Sciatic nerve (tissue), 2 donors: ENCODE data around the gene MED12L. TPM values are rescaled to one million over a fixed set of nuclear protein-coding genes. Genes with fewer than 3 reads are reported as not detected.

Source experiments
- ATAC-seq: fragments of 200-7000 bp; cut with Tn5 transposase; one replicate; pipeline ENCODE4 v1.9.1; 2020; ENCODE audit warnings: mild to moderate bottlenecking, moderate library complexity
- DNase-seq: peaks from one replicate; pipeline ENCODE4 v3.0.0-alpha.2; 2020; ENCODE audit warnings: low spot score
- intact Hi-C: fragments of 100-400 bp; cut with DNase I; formaldehyde crosslinking; loops from one replicate; pipeline ENCODE4 v1.14.2; 2022
- total RNA-seq: library from RNA; stranded (reverse); fragmentation: NEBNext Ultra II Directional; extraction: Animal tissue kit (Norgen Biotek cat#: 25700); gene quantifications from one replicate; pipeline ENCODE4 v1.2.1, GENCODE V29; 2021
- donor health status: DM: no; HTN: no; CAD: no.
- donor health status: DM: no; HTN: no; CAD: no.

The MED12L gene
- total RNA-seq, 1 donor from 2014 or later, result 4.8 TPM

GRCh38 chr3:151123827-151124226, 38.4 kb downstream of the MED12L start:
- ATAC-seq, result no peak
- no peak for DNase-seq
- intact Hi-C loops, result no loop called here

DNA sequence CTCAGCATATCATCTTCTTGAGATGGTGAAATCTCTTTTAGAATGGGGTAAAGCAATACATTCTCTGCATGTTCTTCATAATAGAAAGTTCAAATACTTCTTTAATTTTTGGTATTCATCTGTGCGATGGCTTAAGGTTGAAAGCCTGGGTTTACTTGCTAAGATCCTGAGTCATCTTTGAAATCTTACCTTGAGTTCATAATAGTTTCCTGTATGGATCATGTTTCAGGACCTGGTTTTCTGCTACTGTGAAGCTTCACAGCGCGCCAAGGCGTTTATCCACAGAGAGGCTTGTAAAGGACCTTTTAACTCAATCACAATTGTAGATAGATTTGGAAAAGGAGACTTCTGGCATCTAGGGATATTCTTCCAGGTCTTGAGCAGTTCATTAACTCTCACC, 39.0 kb downstream of the MED12L start:
- DNase-seq (no peak), ATAC-seq (no peak)
- intact Hi-C loops, result no loop called here

DNA sequence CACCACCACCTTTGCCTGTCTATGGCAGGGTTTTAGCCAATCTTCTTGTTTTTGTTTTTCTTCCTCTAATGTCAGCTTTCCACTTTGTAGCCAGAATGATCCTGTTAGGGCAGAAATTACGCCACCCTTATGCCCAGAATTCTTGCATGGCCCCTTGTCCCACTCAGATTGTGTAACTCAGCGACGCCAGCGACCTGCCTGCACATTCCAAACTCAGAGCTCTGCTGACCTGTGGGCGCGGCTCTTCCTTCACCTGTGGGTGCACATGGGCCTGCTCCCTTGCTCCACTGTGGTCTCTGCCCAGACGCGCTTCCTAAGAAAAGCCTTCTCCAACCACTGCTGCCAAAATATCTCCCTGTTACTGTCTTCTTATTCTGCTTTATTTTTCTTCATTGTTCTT, 45.0 kb downstream of the MED12L start:
- intact Hi-C loops, result no loop called here
- ATAC-seq (no peak), DNase-seq (no peak)

DNA sequence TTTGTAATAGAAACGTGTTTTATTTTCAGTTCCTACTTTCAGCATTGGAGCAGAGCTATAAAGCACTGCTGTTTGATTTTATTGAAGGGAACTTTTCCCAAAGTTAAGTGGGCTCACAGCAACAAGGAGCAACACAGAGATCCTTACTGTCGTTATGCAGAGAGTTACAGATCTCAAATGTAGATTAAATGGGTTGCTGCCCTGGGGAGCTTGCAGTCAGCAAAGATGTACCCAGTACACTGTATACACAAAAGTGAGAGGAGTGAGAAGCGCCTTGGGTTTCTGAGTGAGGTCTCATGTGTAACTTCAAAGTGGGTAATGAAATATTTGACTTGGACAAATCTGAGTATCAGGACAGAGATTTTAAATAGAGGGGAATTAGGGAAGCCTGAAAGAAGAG, 47.7 kb downstream of the MED12L start:
- DNase-seq (no peak), ATAC-seq (no peak)
- intact Hi-C loops, result no loop called here

DNA sequence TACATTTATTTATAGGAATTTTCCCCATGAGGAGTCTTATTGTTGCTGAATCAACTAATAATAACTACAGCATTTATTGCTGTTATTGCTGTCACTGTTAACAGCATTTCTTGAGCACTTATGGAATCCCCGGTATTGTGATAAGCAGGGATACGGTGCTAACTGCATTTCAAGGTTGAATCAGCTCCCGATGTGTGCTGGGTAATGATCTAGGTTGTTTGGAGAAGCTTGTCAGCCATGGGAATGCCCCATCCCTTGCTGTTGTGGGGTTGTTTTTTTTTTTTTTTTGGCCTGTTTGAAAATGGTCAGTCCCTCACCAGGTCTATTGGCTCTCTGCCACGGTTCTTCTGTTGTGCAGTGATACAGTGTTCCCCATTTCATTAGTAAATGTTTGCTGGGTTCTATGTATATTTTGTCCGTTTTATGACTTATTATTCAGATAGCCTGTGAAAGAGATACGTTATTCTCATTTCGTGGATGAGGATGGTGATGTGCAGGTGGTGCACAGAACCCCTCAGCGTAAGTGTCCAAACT, 48.5 kb downstream of the MED12L start:
- intact Hi-C loops, result no loop called here
- ATAC-seq (no peak), DNase-seq (no peak)

DNA sequence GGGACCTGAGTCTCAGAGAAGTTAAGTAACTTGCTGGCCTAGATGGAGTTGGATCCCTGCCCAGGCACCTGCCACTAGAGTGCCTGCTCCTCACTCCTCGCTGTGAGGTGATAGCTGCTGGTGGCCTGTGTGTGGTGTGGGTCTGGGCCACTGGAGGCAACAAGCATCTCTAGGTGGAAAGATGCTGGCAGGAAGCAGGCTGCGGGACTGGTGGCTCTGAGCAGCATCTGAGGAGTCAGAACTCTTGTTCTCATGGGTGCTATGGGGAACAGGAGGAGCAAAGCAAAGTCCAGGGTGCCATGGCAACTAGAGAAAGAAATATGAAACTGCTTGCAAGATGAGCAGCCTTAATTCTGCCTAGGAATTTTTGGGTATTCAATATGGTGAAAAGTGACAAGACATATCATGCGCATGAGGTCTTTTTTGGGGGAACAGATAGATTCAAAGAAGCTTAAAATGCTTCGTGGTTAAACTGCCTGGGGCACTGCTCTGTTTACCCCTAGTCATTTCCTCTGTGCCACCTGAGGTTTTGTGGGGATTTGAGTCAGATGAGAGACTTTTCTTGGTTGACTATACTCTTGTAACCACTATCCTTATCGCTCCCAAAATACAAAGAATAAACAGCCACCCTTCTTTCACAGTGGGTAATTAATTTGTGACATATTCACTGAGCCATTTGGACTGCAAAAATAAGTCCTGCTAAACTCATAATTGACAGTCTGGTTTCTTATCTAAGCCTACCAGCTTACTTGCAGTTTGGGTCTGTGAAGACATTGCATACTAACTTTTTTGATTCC, 50.3 kb downstream of the MED12L start:
- DNase-seq (no peak), ATAC-seq (no peak)
- intact Hi-C loops, result no loop called here

DNA sequence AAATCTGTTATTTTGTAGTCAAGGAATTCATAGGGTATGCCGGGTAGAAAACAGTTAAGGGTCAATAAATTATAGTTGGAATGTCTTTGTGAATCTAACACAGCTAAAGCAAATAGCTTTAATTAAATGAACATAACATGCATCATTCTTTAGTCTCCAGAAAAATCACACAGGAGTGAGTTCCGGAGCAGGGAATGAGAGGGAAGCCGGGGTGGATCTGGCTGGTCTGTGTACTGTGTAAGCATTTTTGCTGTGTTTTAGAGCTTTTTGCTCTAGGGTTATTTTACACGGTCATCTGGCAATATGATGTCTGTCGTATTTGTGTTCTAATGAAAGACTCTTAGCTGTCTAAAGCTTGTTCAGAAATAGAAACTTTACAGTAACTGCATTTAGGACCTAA, 57.5 kb downstream of the MED12L start:
- no peak for ATAC-seq
- intact Hi-C loops, result loop anchor here (10.0 kb wide), 2 partner anchors 358 to 418 kb away; no protein-coding TSS in a partner anchor
- DNase-seq, result no peak

DNA sequence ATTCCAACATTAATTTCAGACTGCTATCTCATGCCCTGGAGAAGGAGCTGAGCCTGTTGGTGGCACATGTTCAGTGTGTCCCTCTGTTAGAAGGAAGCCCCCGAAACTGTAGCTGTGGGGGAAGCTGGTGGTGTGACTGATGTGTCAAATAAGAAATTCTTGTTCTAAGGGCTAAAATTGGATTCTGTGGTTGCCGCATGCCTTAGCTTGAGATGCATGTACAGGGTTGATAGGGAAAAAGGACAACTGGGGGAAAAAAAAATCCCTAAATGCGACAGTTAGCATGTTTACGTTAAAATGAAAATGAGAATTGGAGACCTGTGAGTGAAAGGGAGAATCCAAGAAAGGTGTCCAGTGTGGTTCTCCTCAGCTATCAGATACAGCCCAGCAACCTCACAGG, 58.6 kb downstream of the MED12L start:
- ATAC-seq (no peak), DNase-seq (no peak)
- intact Hi-C loops, result loop anchor here (10.0 kb wide), 2 partner anchors 359 to 419 kb away; no protein-coding TSS in a partner anchor

DNA sequence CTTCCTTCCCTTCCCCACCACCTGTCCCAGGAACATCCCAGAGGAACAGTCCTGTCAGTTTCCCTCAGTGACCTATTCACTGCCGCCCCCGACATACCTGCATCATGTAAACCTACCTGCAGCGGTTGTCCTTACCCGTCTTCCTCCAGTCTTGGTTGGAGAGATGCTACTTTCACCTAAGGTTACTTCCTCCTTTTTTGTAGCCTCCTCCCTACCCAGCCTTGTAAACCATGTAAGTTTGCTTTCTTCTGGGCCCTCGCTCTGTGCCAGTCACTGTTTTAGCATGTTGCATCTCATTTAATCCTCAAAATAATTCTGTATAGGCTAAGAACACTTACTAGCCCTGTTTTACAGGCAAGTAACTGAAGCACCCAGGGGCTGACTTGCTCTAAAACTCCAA, 59.3 kb downstream of the MED12L start:
- ATAC-seq, result no peak
- intact Hi-C loops, result loop anchor here (10.0 kb wide), 2 partner anchors 360 to 420 kb away; no protein-coding TSS in a partner anchor
- no peak for DNase-seq

- DNase-seq (no peak), ATAC-seq (no peak)
- intact Hi-C loops, result loop anchor here (10.0 kb wide), 2 partner anchors 361 to 421 kb away; no protein-coding TSS in a partner anchor
Observed at GRCh38 chr3:151145713-151146070, 60.2 kb downstream of the MED12L start.

DNA sequence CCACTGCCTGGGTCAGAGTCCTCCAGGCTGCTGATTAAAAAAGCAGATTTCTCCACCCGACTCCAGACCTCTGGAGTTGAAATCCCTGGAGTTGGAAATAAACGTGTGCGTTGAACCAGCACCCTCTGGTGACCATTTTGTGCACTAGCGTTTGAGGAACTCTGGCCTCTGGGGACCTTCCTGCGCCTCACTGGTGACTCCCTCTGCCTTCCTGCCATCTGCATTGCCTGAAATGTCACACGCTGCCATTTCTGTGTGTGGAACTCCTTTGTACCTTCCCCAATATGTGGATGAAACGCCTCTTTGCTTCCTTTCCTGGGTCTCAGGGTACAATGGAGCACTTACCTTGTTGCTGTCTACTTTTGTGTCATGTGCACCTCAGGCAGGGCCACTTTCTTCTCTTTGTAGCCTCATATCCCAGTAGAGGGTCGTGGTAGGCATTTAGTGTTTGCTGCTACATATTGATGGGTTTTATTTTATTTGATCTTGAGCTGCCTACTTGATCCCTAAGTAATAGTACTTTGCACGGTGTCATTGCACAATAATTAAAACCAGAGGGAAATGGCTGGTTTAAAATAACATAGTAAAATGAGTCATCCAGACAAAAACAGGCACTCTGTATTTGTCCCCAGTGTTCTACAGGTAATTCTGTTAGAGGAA, 60.7 kb downstream of the MED12L start:
- DNase-seq (peak; percentile 82), ATAC-seq (peak; percentile 93)
- intact Hi-C loops, result loop anchor here (10.0 kb wide), 2 partner anchors 361 to 421 kb away; no protein-coding TSS in a partner anchor

GRCh38 chr3:151146731-151147091, 61.2 kb downstream of the MED12L start:
- ATAC-seq (peak; percentile 46), DNase-seq (no peak)
- intact Hi-C loops, result loop anchor here (10.0 kb wide), 2 partner anchors 362 to 422 kb away; no protein-coding TSS in a partner anchor

- DNase-seq, result no peak
- intact Hi-C loops, result loop anchor here (10.0 kb wide), 2 partner anchors 362 to 422 kb away; no protein-coding TSS in a partner anchor
- ATAC-seq, result no peak
Observed at GRCh38 chr3:151147299-151147698, 61.8 kb downstream of the MED12L start.

- ATAC-seq, result no peak
- DNase-seq, result no peak
- intact Hi-C loops, result no loop called here
Observed at GRCh38 chr3:151152455-151153079, 67.1 kb downstream of the MED12L start.

DNA sequence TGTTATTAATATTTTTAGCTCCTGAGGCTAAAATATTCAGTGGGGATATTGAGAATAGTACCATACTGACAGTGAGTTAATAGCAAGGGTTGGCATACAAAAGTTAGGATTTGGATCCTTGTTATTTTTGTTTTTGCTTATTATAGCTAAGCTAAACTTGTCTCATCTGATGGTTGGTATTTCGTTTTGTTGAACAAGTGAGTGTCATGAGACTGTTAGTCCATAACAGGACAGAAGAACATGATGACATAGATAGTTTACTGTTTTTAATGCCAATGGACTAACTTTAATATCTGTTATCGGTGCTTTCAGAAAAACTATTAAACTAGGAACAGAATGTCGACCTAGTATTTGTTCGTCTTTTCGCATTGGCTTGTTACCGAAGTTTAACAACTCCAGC, 69.1 kb downstream of the MED12L start:
- intact Hi-C loops, result no loop called here

DNA sequence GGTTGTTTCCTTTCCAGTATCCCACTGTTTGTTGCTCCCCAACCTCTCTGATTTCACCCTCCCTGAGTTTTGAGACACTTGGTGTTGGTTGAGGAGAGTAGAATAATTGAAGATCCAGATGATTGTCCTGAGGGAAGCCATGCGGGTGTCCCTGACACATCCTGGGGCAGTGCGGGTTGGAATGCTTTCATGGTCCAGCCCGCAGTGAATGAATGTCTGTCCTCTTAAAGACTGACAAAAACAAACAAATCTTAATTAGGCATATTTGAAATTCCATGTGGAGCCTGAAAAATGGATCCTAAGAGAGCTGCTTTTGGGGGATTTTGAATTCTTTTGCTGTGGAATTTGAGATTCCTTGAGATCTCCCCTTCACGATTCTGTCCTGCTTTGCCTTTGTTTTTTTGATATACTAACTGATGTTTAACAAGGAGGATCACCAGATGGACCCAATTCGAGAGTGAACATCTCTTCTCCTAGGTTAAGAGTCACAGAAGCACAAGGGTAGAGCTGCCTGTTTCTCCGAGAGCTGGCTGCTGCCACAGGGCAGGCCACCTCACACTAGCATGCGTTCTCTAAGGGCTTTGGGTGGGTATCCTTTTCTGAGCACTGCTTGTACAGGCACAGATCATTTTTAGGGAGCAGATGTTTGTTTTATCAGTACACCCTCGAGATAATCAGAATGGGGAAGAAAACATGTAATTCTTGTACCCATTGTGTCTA, 70.1 kb downstream of the MED12L start:
- intact Hi-C loops, result no loop called here
- DNase-seq (no peak), ATAC-seq (peak; percentile 44)

More for the DNA sequence above, 69.1 kb downstream of the MED12L start:
- DNase-seq, result no peak
- ATAC-seq, result no peak

DNA sequence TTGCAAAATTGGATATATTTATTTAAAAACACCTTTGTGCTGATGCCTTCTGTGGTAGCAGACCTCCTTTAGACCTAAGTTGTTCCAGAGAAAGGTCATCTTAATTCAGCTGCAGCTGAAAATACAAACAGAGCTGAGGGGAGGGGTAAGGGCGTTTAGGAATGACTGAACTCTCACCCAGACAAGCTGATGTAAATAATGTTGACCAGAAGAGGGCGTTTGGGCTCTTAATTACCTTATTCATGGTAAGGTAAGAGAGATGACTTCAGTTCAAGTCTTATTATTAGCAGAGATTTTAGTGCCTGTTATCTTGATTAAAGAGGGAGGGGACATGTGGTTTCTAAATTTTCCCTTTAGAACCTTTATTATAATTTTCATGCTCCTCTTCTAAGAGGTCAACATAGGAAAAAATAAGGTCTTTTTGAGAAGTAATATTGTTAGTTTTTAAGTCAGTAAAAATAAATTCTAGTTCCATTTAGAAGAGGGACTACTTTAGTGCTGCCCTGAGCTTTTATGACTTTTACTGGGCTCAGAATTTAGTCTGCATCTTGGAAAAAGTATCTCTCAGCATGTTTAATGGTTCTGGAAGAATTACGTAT, 71.3 kb downstream of the MED12L start:
- ATAC-seq (peak; percentile 59), DNase-seq (no peak)
- intact Hi-C loops, result no loop called here

GRCh38 chr3:151159806-151160205, 74.3 kb downstream of the MED12L start:
- ATAC-seq (no peak), DNase-seq (no peak)
- intact Hi-C loops, result no loop called here

DNA sequence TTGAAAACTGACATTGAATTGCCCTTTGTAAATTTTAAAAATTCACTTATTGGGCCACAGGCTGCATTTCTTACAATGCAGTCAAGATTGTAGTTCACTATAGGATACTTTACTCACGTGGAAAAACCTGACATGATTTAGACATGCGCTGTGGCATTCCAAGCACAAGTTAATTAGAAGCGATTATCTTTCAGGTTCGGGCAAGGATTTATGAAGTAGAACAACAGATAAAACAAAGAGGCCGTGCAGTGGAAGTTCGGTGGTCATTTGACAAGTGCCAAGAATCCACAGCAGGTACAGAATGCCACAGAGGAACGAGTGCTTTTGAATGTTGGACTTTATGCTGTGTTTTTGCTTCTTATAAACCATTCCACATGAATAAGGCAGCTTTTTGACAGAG, 79.8 kb downstream of the MED12L start:
- ATAC-seq (no peak), DNase-seq (no peak)
- intact Hi-C loops, result no loop called here
